IPS-11a (cell line): ENCODE data around the gene TAMALIN.

Source experiments
- H3K4me3 ChIP-seq: one replicate; pipeline ENCODE4 v1.5.1; 2013; ENCODE audit warnings: low read depth, low read length, control low read depth

TAMALIN gene

GRCh38 chr12:51980809-51981127 is 26.0 kb upstream of the TAMALIN start:
- H3K4me3 ChIP-seq = no peak overlapping the region

GRCh38 chr12:51984657-51985056 is 22.1 kb upstream of the TAMALIN start:
- H3K4me3 ChIP-seq = no peak overlapping the region

- no peak overlapping the region for H3K4me3 ChIP-seq
These were observed 21.5 kb upstream of the TAMALIN start for GRCh38 chr12:51985154-51985835.

- no peak overlapping the region for H3K4me3 ChIP-seq
These were observed 19.9 kb upstream of the TAMALIN start for GRCh38 chr12:51986834-51987233.

DNA sequence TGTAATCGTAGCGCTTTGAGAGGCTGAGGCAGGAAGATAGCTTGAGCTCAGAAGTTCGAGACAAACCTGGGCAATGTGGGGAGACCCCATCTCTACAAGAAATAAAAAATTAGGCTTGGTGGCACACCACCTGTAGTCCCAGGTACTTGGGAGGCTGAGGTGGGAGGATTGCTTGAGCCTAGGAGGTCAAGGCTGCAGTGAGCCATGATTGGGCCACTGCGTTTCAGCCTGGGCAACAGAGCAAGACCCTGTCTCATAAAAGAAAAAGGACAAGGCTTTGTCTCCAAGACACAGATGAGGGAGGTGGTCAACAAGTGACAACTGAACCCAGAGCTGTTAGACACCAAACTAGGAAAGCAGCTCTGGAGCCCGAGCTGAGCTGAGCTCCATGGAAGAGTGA is 14.5 kb upstream of the TAMALIN start:
- no peak overlapping the region for H3K4me3 ChIP-seq

GRCh38 chr12:51994539-51994820 is 12.3 kb upstream of the TAMALIN start:
- H3K4me3 ChIP-seq = no peak overlapping the region

GRCh38 chr12:51994959-51995358 is 11.8 kb upstream of the TAMALIN start:
- H3K4me3 ChIP-seq = no peak overlapping the region

DNA sequence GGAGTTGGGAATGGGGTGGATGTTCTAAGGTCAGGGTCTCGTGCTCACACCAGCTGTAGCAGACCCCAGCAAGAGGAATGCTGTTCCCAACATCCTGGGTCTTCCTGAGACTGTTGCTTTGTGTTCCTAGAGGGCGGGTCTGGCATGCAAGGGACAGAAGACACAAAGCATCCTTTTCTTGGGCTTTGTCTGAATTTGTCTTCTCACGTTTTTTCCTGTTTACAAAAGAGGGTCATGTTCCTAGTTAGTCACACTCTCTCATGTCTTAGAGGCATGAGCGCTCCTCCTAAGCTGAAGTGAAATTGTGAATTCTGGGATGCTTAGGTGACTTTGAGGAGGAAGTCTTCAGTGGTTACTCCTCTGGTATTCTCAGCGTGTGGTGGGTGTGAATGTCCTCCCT is 9.6 kb upstream of the TAMALIN start:
- H3K4me3 ChIP-seq = no peak overlapping the region

DNA sequence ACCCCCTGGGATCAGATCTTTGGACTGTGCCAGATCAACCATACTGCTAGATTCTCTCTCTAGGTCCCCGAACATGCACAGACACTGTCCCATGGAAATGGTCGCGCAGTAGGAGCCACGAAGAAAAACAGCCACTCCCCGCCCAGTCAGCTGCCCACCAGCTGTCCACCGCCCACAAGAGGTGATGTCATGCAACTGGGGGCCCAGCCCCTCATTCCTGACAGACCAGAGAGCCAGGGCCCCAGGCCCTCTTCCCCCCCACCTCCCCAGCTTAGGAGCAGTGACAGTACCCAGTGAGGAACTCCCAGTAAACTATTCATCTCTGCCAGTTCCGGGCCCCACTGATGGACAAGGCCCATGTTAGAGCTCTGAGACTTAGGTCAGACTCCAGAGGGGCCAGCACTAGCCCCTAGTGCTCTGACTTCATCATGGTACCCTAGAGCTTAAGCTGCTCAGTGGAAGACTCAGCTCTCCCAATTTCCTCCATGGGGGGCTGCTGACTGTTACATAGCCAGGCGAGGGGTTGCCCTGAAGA is 3.7 kb upstream of the TAMALIN start:
- no peak overlapping the region for H3K4me3 ChIP-seq

GRCh38 chr12:52003591-52003990 is 3.2 kb upstream of the TAMALIN start:
- H3K4me3 ChIP-seq = no peak overlapping the region

GRCh38 chr12:52004042-52004648 is 2.6 kb upstream of the TAMALIN start:
- no peak overlapping the region for H3K4me3 ChIP-seq

GRCh38 chr12:52005218-52005902 is 1.4 kb upstream of the TAMALIN start:
- H3K4me3 ChIP-seq = no peak overlapping the region

- H3K4me3 ChIP-seq = peak overlapping the region; percentile 24
These were observed 643 bp upstream of the TAMALIN start for GRCh38 chr12:52005903-52006703.

DNA sequence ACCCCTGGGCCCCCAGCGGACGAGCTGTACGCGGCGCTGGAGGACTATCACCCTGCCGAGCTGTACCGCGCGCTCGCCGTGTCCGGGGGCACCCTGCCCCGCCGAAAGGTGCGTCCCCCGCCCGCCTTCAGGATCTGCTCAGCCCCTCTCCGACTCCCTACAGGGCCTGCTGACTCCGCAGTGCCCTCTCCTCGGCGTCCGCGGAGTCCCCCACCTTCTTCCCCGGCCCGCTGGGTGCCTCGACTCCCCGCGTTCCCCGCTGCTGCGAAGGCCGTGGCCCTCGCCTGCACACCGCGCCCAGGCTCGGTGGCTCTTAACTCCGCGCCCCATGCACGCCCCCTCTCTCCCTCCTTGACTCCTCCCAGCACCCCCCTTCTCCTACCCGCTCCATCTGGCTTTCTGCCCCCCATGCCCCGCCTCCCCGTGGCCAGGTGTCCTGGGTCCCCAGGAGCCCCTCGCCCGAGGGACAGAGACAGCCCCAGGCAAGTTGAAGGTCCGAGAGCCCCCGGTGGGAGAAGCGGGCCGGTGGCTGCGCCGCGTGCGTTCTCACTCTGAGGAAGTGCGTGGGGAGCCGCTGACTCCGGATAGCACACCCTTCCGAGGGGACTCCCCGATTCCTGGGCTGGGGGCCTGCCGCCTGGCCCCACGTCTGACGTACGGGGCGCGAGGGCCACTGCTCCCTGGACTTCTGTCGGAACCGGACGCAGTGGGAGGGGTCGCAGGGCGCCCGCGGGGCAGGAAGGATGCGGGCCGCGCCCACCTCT is 594 bp downstream of the TAMALIN start:
- H3K4me3 ChIP-seq = peak overlapping the region; percentile 48

DNA sequence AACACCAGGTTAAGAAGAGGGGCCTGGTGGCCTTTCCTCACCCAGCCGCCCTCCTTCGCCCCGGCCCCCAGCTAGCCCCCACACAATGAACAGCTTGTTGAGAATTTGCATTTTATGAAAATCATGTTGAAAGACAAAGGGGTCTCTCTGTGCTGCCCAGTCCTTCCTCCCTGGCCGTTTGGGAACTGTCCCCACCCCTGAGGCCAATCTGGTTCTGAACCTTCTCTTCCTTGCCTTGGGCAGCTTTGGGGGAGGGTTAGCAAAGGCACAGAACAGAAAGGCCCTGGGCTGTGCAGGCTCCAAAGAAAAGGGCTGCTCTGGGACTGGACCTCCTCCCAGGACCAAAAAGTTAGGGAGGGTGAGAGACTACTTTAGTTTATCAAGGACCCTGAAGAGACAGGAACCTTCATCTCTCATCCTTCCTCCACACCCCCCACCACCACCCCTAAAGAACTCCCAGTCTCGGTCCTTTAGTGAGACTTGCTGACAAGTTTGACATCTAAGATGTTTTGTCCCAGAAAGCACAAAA is 1.3 kb downstream of the TAMALIN start:
- no peak overlapping the region for H3K4me3 ChIP-seq

GRCh38 chr12:52009081-52009751 is 2.5 kb downstream of the TAMALIN start:
- no peak overlapping the region for H3K4me3 ChIP-seq

GRCh38 chr12:52010152-52010622 is 3.4 kb downstream of the TAMALIN start:
- H3K4me3 ChIP-seq = no peak overlapping the region

DNA sequence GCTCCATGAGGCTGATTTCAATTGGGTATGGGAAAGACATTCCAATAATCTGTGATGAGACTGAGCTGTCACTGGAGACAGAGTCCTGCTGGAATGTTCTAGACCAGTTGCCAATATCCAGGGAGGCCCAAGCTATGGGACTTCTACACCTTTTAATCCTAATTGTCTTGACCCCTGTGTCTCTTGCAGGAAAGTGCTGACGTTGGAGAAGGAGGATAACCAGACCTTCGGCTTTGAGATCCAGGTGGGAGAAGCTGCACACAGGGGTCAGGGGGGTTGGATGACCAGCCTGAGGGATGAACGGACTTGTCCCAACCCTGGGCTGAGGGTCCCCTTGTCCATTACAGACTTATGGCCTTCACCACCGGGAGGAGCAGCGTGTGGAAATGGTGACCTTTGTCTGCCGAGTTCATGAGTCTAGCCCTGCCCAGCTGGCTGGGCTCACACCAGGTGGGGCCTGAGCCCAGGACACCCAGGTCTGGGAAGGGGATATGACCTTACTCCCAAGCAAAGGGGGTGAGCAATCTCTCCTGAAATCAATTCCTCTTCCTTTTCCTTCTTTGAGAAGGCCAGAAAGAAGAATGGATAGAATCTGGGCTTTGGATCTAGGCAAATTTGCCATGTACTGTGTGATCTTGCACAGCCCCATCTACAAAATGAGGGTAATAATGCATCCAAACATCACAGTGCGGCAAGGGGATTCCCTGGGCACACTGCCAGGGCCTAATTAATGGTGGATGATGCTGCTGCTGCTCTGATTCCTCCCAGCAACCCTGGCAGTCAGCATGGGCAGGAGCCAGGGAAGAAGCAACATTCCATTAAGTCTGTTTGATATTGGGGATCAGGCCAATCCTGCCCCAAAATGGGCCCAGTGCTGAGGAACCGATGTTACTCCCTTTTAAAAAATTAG is 4.2 kb downstream of the TAMALIN start:
- H3K4me3 ChIP-seq = no peak overlapping the region
